K562 (cell line): ENCODE results near the gene AFAP1. TPM values are rescaled to one million over a fixed set of nuclear protein-coding genes. Genes with fewer than 3 reads are reported as not detected.

ENCODE experiments used
- ATAC-seq: fragments of 200-7000 bp; cut with Tn5 transposase; 3 replicates; pipeline ENCODE4 v1.9.1; 2020; ENCODE audit warnings: moderate library complexity
- BruUV-seq: library from RNA; stranded (reverse); fragments of 400-500 nt; replicated peaks from 2 replicates; lab custom pipeline; 2021; lab: Mats Ljungman, UMichigan
- CTCF ChIA-PET: fragments of 300-600 bp; formaldehyde crosslinking; extraction: SDS; loops from one replicate; lab custom pipeline; 2021; ENCODE audit warnings: low intra/inter-chr PET ratio; lab: Yijun Ruan, JAX
- POLR2A ChIA-PET: fragments of 300-600, 350-650 bp; sonication (Branson Sonifier 250); formaldehyde crosslinking; extraction: SDS; loops from one replicate; lab custom pipeline; 2021; ENCODE audit warnings: antibody characterized with exemption, inconsistent platforms; lab: Yijun Ruan, JAX
- DNase-seq, 4 experiments: peaks; one replicate each; pipeline versions ENCODE4 v3.0.0 to v3.0.0-alpha.2; 2011 to 2018; ENCODE audit warnings: low spot score in 3 of 4, mixed read lengths in 3 of 4; ENCODE audit errors: extremely low read depth in 1 of 4
- FAIRE-seq: peaks from 2 replicates; lab custom pipeline; 2011; peaks lifted over from hg19 to GRCh38; lab: Jason Lieb, UNC
- H2AFZ ChIP-seq: 2 replicates; pipeline ENCODE4 v1.6.0; 2011; ENCODE audit warnings: low read depth, low read length, control low read depth, inconsistent platforms
- H3K27ac ChIP-seq: fragments of 200-600 bp; 3 replicates; pipeline ENCODE4 v1.8.0; 2011; ENCODE audit warnings: low read depth, mild to moderate bottlenecking, control low read depth, inconsistent platforms, low read length, moderate library complexity, mixed read lengths; ENCODE audit errors: extremely low read depth
- H3K27me3 ChIP-seq, 2 experiments: fragments of 300-600 bp in 1 of 2; 2 replicates in 1 of 2; 3 replicates in 1 of 2; pipeline versions ENCODE4 v1.6.0 to v1.8.0; 2011; ENCODE audit warnings: inconsistent platforms in 2 of 2, low read length in 2 of 2, mild to moderate bottlenecking in 1 of 2, mixed read lengths in 1 of 2, moderate library complexity in 1 of 2; ENCODE audit not compliant: control insufficient read depth in 2 of 2, insufficient read depth in 2 of 2
- H3K36me3 ChIP-seq: fragments of 300-600 bp; 3 replicates; pipeline ENCODE4 v1.8.0; 2011; ENCODE audit warnings: mild to moderate bottlenecking, low read length, inconsistent platforms; ENCODE audit not compliant: control insufficient read depth, insufficient read depth
- H3K4me1 ChIP-seq, 2 experiments: fragments of 200-600 bp in 1 of 2; replicated peaks in 1 of 2; 2 replicates in 1 of 2; 3 replicates in 1 of 2; pipeline versions ENCODE4 v1.5.1 to v1.8.0; 2011; ENCODE audit warnings: inconsistent platforms in 2 of 2, low read length in 2 of 2, mild to moderate bottlenecking in 1 of 2, mixed read lengths in 1 of 2, moderate library complexity in 1 of 2; ENCODE audit not compliant: control insufficient read depth in 2 of 2, insufficient read depth in 2 of 2
- H3K4me2 ChIP-seq: 2 replicates; pipeline ENCODE4 v1.6.1; 2011; ENCODE audit warnings: low read length, control low read depth, inconsistent platforms, mixed read lengths; ENCODE audit not compliant: insufficient read depth
- H3K4me3 ChIP-seq: fragments of 200-600 bp; sonication (generic), shearing (Covaris generic); 2 replicates; pipeline ENCODE4 v1.5.1; 2016; ENCODE audit warnings: control low read depth, inconsistent platforms
- H3K79me2 ChIP-seq: fragments of 200-600 bp; 3 replicates; pipeline ENCODE4 v1.8.0; 2011; ENCODE audit warnings: low read length, inconsistent platforms; ENCODE audit not compliant: control insufficient read depth, insufficient read depth
- H3K9ac ChIP-seq, 2 experiments: 2 replicates each; pipeline versions ENCODE4 v1.6.0 to v1.6.1; 2011; ENCODE audit warnings: low read depth in 2 of 2, low read length in 2 of 2, control low read depth in 1 of 2, inconsistent platforms in 1 of 2, mild to moderate bottlenecking in 1 of 2, mixed read lengths in 1 of 2; ENCODE audit not compliant: insufficient read depth in 1 of 2
- H3K9me1 ChIP-seq: one replicate; pipeline ENCODE4 v1.6.0; 2011; ENCODE audit warnings: inconsistent platforms, mild to moderate bottlenecking, low read length, moderate library complexity; ENCODE audit not compliant: control insufficient read depth, insufficient read depth
- H3K9me3 ChIP-seq: replicated peaks from 2 replicates; pipeline ENCODE4 v1.5.1; 2011; ENCODE audit warnings: low read depth, low read length, inconsistent platforms; ENCODE audit not compliant: control insufficient read depth, insufficient read depth
- H4K20me1 ChIP-seq: replicated peaks from 2 replicates; pipeline ENCODE4 v1.6.1; 2011; ENCODE audit warnings: low read length, inconsistent platforms, mixed read lengths; ENCODE audit not compliant: control insufficient read depth, insufficient read depth
- EWSR1 ChIP-seq: fragments of 450-650 bp; IDR thresholded peaks from 2 replicates; pipeline ENCODE4 v1.6.1; 2018; ENCODE audit warnings: borderline replicate concordance, mild to moderate bottlenecking, low read depth, moderate library complexity; ENCODE audit not compliant: partially characterized antibody
- MEIS2 ChIP-seq: fragments of 450-650 bp; IDR thresholded peaks from 2 replicates; pipeline ENCODE4 v1.6.1; 2014; ENCODE audit warnings: mild to moderate bottlenecking; ENCODE audit not compliant: partially characterized antibody
- ZNF23 ChIP-seq: fragments of 250-450 bp; sonication (Bioruptor Pico); IDR thresholded peaks from 2 replicates; pipeline ENCODE4 v1.4.0; 2020; ENCODE audit warnings: mild to moderate bottlenecking
- WGBS: fragments of 100-300 bp; shearing (Covaris generic); methylation state at CpG from one replicate; pipeline ENCODE4 v1.1.6; 2016; ENCODE audit warnings: low coverage, mixed read lengths; ENCODE audit not compliant: insufficient coverage; ENCODE audit errors: missing lambda C conversion rate; 5-methylcytosine and 5-hydroxymethylcytosine counted together
- in situ Hi-C: fragments of 300-500 bp; cut with MboI; formaldehyde crosslinking; loops from 4 replicates; pipeline ENCODE4 v1.15.0; 2018; ENCODE audit warnings: inconsistent platforms, mixed read lengths
- intact Hi-C: fragments of 100-400 bp; cut with micrococcal nuclease; formaldehyde crosslinking; loops from 2 replicates; pipeline ENCODE4 v1.14.2; 2022
- polyA plus RNA-seq, 8 experiments: library from polyadenylated mRNA; depleted of rRNA in 4 of 8; stranded (reverse) in 5 of 8; unstranded in 3 of 8; fragments of >200 nt; fragmentation: Nextera tagmentation in 2 of 8; fragmentation: Illumina TruSeq in 1 of 8; extraction: Ambion mirVana in 2 of 8; extraction: Trizol in 1 of 8; gene quantifications; 2 replicates each; pipeline versions ENCODE4 v1.2.1 to v1.2.3, GENCODE V29; 2011 to 2014; ENCODE audit warnings: inconsistent platforms in 1 of 8, missing spikeins in 1 of 8
- total RNA-seq, 7 experiments: library from RNA; depleted of rRNA in 6 of 7; stranded (reverse); fragments of >200 nt in 6 of 7; fragmentation: Illumina TruSeq in 2 of 7; extraction: Trizol in 2 of 7; gene quantifications; 2 replicates each; pipeline versions ENCODE4 v1.2.1 to v1.2.3, GENCODE V29; 2011 to 2021; ENCODE audit warnings: low replicate concordance in 1 of 7
- TF ChIP-seq, protein P1 (sequence below), 2 experiments: IDR thresholded peaks in 1 of 2; conservative IDR thresholded peaks in 1 of 2; 2 replicates each; pipeline ENCODE4 v1.6.1; 2016; ENCODE audit warnings: low read depth in 2 of 2, mild to moderate bottlenecking in 1 of 2, missing compliant biosample characterization in 1 of 2, missing genetic modification characterization in 1 of 2, moderate library complexity in 1 of 2

Gene AFAP1
- total and polyA plus RNA-seq, 9 of the 15 experiments (the other 6 are each of a cell fraction or from before 2014, with no cell fraction given) = 0.07 to 0.42 (median 0.12) TPM; not detected in 1

GRCh38 chr4:7960790-7961655 is 21.4 kb upstream of the AFAP1 start:
- ChIA-PET POLR2A (no interaction called here), CTCF (no interaction called here)
- Histone ChIP-seq H3K79me2 (no peaks in the 10 kb centered on the region), H4K20me1 (peaks cover 13% of the 10 kb centered on the region), H3K9ac (no peak overlapping the region), H3K9me1 (peaks cover 3% of the 10 kb centered on the region), H3K27me3 (peaks cover 16 to 72% of the 10 kb centered on the region in 2 experiments; a peak in 4 of 5 replicates), H3K4me3 (no peak overlapping the region), H2AFZ (no peak overlapping the region), H3K4me1 (no peaks in the 10 kb centered on the region), H3K27ac (no peak overlapping the region), H3K4me2 (no peak overlapping the region), H3K36me3 (no peaks in the 10 kb centered on the region), H3K9me3 (no peaks in the 10 kb centered on the region)
- in situ Hi-C loops = no loop called here
- BruUV-seq = no TSS peak
- intact Hi-C loops = no loop called here
- TF ChIP-seq ZNF23 (CRISPR knock-in tag) (no peak), MEIS2 (peak; percentile 46), EWSR1 (no peak)
- TF ChIP-seq, protein P1, sequence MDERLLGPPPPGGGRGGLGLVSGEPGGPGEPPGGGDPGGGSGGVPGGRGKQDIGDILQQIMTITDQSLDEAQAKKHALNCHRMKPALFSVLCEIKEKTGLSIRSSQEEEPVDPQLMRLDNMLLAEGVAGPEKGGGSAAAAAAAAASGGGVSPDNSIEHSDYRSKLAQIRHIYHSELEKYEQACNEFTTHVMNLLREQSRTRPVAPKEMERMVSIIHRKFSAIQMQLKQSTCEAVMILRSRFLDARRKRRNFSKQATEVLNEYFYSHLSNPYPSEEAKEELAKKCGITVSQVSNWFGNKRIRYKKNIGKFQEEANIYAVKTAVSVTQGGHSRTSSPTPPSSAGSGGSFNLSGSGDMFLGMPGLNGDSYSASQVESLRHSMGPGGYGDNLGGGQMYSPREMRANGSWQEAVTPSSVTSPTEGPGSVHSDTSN (CRISPR knock-in tag; IDR thresholded peaks at IDR 0.05; ENCODE audit: low read depth) = no peak
- TF ChIP-seq, protein P1 (tag; conservative IDR thresholded peaks at IDR 0.05; ENCODE audit: low read depth) = peak; percentile 70
- under 1% methylated on average over 17 of the region's 19 CpGs for WGBS
- FAIRE-seq = no peak
- ATAC-seq = no peak
- no peak for DNase-seq
